SW 1271 (cell line): Measurements from ENCODE around the gene KCNJ10.
"Not testable (repeated sequence)": the region's sequence is repeated elsewhere in the genome, so short reads cannot be mapped to it uniquely, and the experiment has no call there.

Experiments used
- DNase-seq, 2 experiments: peaks; one replicate each; lab custom pipeline; 2025; lab: John Stamatoyannopoulos, UW

Gene KCNJ10

GRCh38 chr1:160069460-160070231 lies at the start of gene KCNJ10:
TSS of gene KCNJ10 (minus strand) at chr1:160070160. CDS start at chr1:160042532, 27,628 bp downstream.
- DNase-seq: no peak

- DNase-seq: no peak
These were observed 49.0 kb upstream of the KCNJ10 start for GRCh38 chr1:160118928-160119327.

GRCh38 chr1:160117709-160118183 lies 47.8 kb upstream of the KCNJ10 start:
- DNase-seq: no peak

GRCh38 chr1:160117300-160117699 lies 47.3 kb upstream of the KCNJ10 start:
- no peak for DNase-seq

- no peak for DNase-seq
These were observed 46.6 kb upstream of the KCNJ10 start for GRCh38 chr1:160116283-160117147.

- DNase-seq: no peak
These were observed 45.8 kb upstream of the KCNJ10 start, which contains the start of gene ATP1A2 for GRCh38 chr1:160115545-160116282. TSS of gene ATP1A2 (plus strand) at chr1:160115759. CDS start at chr1:160115862, 103 bp downstream.

- no peak for DNase-seq
These were observed 44.1 kb upstream of the KCNJ10 start for GRCh38 chr1:160114085-160114484.

- DNase-seq: no peak
These were observed 43.4 kb upstream of the KCNJ10 start for GRCh38 chr1:160113407-160113806.

GRCh38 chr1:160112357-160112756 lies 42.4 kb upstream of the KCNJ10 start:
- no peak for DNase-seq

GRCh38 chr1:160111462-160111861 lies 41.5 kb upstream of the KCNJ10 start:
- DNase-seq: not testable (repeated sequence)

GRCh38 chr1:160109686-160110085 lies 39.7 kb upstream of the KCNJ10 start:
- no peak for DNase-seq

- DNase-seq: peak in 1 of 2 experiments; percentile 4
These were observed 39.1 kb upstream of the KCNJ10 start for GRCh38 chr1:160108888-160109662.

GRCh38 chr1:160107512-160107911 lies 37.6 kb upstream of the KCNJ10 start:
- no peak for DNase-seq

- no peak for DNase-seq
These were observed 35.2 kb upstream of the KCNJ10 start for GRCh38 chr1:160105155-160105554.

- DNase-seq: no peak
These were observed 34.5 kb upstream of the KCNJ10 start for GRCh38 chr1:160104486-160104885.

GRCh38 chr1:160103658-160104408 lies 33.9 kb upstream of the KCNJ10 start:
- no peak for DNase-seq

GRCh38 chr1:160101717-160102522 lies 32.0 kb upstream of the KCNJ10 start:
- DNase-seq: no peak

- DNase-seq: peak in 1 of 2 experiments; percentile 55
These were observed 31.2 kb upstream of the KCNJ10 start for GRCh38 chr1:160101037-160101716.
